Left hindlimb (tissue), 1 donor: ENCODE measurements around the gene FOXF1.

Source experiments
- DNase-seq: peaks from one replicate; pipeline ENCODE4 v3.0.0-alpha.2; 2018

Gene FOXF1

DNA sequence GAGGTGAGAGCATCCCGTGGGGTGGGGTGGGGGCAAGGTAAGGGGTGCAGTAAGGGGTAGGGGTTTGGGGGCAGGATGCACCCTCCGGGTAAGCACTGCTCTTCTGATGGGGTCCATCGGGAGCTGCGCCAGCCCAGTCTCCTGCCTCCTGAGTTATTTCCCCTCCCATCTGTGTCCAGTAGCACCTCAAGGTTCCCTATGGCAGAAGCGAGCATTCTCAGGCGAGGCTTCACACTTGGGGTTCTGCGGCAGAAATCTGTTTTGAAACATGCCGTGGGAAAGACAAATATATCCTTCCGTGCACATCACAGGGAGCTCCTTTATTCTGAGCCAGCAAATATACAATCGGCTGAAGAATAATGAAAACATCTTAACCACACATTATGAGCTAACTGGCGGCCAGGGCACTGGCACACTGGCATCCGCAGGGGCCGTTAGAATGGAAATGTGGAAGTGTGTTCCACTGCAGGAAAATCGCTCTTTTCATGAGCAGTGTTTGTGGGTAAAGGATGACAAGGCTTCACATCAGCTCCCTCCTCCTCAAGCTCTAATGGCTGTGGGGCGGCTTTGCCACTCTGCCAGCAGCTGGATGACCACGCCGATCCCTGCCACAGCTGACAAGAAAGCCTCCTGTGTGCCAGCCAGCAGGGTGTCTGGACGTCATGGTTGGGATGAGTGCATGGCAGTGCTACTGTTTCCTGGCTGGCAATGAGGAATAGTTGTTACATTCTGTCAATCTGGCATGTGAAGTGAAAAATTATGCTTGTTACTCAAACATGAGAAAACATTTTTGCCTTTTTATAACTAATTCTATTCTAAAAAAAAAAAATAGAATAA is 24.7 kb downstream of the FOXF1 start:
- peak; percentile 17 for DNase-seq

DNA sequence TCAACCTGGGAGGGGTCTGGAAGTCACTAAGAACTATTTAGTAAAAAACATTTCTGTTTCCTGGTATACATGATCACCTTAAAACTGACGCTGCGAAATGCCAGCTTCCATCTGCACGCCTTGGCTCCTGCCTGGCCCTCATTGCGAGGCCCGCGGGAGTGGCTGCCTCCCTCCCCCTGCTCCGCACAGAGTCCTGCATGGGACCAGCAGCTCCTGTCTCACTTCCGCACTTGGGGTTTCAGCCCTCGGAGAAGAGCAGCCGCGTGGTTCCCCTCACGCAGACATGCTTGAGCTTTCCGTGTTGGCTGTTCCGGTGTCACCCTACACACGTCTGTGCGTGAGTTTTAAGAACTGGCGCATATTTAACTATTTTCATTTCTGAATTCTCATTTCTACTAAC is 26.3 kb downstream of the FOXF1 start:
- peak; percentile 15 for DNase-seq

DNA sequence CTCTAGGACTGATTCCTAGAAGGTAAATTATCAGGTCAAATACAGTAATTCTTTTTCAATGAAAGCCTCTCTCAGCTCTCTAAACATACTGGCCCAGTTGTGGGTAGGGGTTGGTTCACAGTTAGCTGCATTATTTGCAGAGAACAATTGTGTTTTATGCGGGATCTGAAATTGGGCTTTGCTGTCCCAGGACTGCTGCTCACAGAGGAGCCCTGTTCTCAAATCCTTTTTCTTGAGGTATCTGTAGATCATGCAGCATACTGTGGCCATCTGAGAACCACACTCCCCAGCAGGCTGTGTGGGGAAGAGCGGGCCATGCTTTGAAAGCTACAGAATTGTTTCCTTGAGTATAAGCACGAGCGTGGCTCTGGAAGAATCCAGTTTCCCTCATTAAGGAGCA is 27.2 kb downstream of the FOXF1 start:
- DNase-seq = no peak

DNA sequence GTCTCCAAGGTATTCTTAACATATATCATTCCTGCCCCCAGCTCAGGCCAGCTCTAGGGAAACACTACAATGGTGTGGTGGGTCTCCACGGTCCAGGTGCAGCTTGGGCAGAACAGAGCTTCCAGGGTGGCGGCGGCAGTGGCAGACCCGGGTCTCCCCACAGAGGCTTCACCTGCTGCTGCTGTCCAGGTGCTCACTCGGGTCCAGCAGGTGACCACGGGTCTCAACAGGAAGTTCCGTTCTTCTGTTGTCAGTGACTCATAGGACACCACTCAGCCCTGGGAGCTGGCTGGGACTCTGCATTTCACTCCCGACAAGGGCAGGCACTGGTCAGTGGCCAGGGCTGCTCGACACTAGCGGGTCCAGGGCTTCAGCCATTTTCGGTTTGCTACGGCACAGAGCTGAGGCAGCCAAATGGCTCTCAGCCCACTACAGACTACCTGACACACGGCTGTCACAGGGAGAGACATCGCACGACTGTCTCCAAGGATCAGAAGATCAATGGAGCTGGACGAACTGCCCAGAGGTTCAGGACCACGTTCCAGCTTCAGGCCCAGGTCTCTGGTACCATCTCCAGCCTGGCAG is 28.0 kb downstream of the FOXF1 start:
- peak; percentile 10 for DNase-seq

DNA sequence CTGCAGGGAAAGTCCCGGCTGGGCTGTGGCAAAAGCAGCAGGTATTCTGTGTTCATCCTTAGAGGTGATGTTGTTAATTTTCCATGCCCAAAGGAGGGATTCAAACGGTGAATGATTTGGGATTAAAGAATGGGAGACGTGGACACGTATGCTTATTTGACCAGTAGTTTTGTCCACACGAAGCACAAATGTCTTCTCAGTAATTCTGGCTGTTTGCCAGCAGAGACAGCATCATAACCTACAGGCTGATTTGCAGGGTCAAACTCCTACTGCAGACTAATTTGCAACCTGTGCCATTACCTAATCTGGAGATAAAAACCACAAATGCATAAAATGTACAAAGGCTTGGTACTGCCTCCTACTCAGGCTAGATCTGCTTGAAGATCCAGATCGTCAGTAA is 30.6 kb downstream of the FOXF1 start:
- DNase-seq = no peak

DNA sequence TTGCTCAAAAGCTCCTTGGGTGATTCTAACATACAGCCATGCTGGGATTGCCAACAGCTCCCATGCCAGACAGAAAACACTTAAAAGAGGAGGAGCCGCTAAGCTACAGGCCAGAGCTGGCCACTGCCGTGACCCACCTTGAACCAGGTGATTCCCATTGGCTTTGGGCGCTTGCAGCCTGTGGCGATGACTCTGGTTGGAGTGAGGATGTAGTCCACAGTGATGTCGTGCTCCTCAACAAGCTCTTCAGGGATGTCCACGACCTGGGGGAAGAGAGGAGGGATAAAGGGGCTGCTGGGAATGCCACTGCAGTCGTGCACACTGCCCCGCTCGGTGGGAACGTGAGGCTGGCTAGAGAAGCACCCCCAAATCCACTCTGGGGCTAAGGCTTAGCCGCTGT is 31.2 kb downstream of the FOXF1 start:
- peak; percentile 20 for DNase-seq

DNA sequence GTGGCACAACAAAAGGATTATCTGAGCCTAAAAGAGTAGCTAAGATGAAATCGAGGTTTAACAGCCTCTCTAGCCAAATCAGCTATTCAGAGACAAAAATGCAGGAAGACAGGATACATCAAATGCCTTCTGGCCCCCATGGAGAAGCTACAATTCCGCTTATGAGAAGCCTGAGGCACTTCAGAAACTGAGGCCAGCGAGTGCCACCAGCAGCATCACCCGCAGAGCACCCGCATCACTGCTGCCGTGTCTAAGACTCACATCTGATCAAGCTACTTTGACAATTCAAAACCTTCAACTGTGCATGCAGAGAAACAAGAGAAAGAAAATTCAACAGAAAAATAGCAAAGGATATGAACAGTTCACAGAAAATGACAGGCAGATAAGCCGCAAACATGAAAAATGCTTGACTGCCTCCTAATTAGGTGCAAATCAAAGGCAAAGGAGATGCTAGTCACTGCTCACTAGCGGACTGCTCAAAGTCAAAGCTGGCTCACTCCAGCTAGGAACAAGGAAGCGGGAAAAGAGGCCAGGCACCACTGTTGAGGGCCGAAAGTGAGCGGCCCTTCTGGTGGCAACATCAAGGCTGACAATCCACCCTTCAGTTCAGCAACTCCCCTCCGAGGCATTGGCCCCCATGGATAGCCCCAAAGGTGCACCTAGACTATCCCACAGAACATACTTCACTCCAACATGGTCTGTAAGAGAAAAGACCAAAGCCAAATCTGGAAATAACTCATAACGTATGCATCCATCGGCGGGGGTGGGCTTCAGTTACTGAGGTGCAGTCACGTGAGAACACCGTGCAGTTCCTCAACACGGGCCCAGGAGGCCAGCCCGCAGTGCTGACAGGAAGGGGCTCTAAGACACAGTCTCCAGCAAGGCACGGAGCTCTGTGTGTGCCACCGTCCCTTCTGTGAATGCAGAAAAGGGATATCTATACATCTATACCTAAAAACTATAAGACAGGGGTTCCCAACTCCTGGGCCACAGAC is 32.7 kb downstream of the FOXF1 start:
- peak; percentile 9 for DNase-seq

DNA sequence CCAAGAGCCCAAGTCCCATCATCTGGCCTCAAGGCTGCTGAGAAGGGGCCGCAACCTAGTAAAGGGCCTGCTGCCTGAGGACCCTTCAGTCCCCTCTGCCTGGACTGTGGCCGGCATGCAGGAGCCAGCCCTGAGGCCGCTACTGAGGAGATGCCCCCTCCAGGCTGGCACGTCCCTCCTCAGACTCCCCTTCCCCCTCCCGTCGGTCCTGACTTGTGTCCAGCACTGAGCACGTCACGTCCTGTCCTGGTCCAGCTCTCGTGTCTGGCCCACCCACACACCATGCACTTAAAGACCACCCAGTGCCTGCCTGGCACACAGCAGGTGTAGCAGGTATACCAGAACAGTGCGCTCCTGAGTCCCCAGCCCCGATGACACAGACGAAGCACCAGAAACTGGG is 35.2 kb downstream of the FOXF1 start:
- peak; percentile 16 for DNase-seq

DNA sequence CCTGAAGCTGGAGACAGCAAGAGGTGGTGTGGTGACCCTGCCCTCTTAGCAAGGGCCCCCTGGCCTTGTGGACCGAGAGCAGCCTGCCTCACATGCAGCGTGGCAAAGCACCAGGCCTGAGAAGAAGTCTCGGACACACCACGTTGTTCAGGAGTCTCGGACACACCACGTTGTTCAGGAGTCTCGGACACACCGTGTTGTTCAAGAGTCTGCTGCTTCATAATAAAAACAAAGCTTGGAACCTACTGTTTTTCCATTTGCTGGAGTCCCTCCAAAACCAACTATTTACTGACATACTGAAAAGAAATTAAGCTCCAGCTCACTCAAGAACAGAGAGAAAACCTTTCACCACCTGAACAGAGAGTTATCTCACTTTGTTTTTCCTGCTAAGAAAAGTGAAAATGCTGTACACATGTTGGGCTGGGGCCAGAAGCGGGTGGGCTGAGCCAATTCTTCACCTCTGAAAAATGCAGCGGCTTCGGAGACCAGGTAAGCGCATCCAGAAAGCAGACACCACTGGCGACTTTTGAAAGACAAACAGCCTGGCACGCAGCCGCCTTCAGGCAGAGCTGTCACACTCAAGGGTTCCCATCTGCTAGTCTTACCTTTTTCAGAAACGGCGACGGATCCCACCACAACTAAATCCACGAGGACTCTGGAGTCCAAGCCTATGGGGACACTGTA is 35.8 kb downstream of the FOXF1 start:
- DNase-seq = peak; percentile 16

DNA sequence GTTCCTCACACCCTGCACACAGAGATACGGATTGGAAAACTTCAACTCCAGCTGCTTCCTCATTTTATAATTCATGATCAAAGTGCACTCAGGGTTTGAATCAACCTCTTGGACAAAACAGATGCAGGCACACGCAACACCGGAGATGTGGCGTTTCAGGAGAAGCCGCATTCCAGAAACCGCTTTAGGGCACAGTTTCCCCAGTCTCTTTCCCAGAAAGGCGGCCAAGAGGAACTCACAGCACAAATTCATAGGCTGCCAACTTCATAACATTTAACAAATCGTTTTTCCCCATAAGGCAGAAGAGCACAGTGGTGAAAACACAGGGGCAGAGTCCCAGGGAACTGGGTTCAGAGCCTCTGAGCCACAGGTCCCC is 36.3 kb downstream of the FOXF1 start:
- DNase-seq = no peak

DNA sequence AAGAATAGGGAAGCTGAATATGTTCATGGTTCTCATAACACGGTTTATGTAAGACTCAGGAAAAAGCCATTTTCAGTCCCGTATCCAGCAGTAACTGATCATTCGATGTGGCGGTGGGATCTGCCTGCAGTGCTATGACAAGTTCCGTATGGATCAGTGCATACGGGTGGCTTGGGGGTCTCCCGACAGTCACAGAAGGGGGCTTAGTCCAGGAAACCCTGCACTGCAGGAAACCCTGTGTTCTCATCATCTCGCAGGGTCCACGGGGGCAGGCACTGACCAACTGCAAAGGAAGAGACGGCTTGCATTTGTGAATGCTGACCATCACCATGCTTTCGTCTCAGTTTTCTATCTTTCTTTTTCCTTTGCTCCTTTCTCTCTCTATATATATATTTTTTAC is 37.0 kb downstream of the FOXF1 start:
- DNase-seq = peak; percentile 3

DNA sequence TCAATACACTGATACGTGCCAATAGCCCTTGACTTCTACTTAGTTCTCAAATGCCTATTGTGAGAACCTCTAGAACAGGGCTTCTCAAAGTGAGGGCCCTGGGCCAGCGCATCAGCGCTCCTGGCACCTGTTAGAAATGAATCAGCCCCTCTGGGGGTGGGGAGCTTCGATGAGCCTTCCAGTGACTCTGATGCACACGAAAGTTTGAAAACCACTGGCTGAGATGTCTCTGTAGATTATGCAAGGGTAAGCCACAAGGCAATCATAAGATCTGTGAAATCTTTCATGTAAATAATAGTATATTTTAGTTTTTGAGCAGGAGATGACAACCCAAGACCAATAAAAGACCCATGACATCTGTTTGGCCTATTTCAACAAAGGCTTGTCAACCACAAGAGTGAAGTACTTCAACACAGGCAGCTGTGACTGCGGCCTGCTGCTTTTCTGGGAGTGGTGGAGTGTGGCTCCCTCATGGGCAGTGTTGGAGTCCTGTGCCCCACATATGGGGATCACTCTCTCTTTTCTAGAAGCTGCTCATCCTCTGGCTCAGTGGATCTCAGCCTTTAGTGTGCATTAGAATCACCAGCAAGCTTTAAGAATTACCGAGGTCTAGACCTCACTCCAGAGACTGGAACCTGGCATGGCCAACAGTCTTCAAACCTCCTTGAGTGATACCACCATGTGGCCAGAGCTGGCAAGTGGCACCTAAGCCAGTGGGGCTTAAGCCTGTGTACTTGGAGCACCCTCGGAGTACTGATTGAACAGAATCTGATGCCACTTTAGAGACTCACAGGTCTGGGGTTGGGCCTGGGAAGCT is 39.0 kb downstream of the FOXF1 start:
- DNase-seq = peak; percentile 4

DNA sequence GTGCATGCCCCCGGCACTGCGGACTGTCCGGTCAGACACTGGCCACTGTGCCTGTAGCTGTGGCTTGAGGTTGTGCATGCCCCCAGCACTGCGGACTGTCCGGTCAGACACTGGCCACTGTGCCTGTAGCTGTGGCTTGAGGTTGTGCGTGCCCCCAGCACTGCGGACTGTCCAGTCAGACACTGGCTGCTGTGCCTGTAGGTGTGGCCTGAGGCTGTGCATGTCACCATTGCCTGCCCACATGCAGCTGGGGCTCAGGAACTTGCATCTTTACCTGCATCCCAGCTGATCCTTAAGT is 39.5 kb downstream of the FOXF1 start:
- no peak for DNase-seq

DNA sequence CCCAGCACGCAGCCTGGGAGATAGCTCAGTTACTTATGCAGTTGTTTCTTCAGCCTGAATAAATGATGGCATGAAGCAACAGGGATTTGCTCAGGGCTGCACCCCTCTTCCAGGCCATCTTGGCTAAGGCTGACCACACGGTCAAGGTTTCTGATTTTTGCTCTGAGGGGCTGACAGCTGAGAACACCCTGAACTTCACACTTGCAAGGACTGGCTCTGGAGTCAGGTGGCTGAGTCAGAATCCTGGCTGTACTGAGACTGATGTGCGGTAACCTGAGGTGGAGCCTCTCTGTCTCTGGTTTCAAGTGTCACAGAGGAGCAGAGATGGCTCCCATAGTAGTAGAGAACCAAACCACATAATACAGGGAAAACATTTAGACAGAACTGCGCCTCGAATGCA is 40.0 kb downstream of the FOXF1 start:
- DNase-seq = no peak

DNA sequence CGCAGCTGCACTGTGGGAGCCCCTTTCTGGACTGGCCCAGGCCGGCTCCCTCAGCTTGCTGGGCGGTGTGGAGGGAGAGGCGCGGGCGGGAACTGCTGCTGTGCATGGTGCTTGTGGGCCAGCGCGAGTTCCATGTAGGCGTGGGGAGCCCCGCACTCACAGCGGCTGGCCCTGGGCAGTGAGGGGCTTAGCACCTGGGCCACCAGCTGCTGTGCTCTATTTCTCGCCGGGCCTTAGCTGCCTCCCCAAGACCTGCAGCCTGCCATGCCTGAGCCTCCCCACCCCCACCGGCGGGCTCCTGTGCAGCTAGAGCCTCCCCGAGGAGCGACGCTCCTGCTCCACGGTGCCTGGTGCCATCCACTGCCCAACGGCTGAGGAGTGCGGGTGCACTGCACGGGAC is 43.0 kb downstream of the FOXF1 start:
- peak; percentile 31 for DNase-seq

DNA sequence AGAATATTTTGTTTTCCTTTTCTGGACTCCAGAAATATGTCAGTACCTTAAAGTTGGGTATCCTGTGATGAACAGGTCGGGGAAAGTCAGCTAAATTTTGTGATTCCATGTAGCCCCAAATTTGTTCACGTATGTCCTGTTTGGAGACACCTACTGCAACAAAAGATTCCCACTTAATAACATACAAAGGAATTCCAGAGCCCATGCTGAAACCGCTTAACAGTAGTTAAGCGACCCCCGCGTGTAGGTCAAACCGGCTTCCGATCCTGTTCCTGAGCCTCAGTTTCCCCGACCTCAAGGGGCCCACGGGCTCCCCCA is 44.2 kb downstream of the FOXF1 start:
- DNase-seq = no peak

DNA sequence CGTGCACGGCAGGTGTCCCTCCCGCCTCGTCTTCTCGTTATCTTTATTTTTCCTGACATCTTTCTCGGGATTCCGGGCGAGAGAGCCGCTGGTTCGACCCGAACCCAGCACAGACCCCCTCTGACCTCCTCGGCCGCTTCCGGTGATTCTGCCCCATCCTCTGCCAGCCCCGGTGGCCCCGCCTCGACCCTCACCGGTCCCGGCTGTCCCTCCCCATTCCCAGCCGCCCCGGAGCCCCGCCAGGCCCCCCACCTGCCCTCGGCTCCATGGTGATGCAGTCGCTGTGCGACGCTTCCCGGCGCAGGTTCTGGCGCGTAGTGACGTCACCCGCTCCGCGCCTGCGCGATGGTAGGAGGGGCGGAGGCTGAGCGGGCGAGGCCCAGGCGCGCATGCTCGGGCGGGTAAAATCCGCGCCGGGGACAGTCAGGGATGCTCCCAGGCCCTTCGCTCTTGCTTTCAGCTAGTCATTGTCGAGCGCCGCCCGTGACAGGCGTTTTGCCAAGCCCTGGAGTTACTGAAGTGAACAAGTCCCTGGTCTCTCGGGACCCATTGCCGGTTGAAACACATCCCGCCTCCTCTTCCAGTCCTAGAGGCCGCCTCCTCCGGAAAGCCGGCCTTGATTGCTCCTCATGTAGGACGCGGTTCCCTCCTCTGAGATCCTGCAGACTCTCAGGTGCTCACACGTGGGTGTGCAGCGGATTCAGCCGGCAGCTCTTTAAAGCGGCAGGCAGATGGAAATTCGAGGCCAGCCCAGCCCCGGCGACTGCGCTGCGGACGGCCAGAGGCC is 44.8 kb downstream of the FOXF1 start, which contains the start of gene MTHFSD:
TSS of gene MTHFSD (minus strand) at position 319 of the 787 bp plus-strand sequence. CDS start at position 268, 51 bp downstream.
- DNase-seq = peak; percentile 96

DNA sequence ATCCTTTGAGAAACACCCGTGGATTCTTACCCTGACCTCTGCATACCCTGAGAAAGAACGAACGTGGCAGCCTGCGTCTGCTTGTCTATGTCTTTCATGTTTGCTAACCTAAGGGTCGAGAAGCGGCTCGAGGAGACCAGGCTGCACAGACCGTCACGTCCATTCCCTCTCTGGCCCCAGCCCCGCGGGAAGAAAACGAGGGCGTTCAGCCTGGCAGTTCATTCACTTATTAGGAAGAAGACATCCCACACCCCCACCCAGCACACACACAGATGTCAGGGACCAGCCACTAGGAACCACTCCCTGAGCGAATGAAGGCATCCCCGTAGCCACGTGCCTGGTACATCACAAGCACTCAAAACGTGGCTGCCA is 45.4 kb downstream of the FOXF1 start:
- DNase-seq = peak; percentile 31

DNA sequence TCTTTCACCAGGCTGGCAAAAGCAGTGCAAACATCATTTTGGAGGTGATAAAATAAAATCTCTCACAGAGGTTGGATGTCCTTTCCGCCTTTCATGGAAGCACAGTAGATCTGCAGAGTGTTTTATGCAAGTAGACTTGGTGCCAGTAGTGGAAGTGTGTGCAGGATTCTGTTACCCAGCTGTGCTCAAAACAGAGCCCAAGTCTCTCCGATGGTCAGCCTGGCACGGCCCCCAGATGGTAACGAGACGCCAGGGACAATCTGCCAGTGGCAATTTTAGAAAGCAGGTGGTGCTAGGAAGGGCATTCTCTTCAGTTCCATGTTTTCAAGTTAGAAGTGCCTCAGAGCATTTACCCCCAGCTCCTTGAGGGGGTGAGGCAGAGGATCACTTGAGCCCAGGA is 46.2 kb downstream of the FOXF1 start:
- DNase-seq = no peak

DNA sequence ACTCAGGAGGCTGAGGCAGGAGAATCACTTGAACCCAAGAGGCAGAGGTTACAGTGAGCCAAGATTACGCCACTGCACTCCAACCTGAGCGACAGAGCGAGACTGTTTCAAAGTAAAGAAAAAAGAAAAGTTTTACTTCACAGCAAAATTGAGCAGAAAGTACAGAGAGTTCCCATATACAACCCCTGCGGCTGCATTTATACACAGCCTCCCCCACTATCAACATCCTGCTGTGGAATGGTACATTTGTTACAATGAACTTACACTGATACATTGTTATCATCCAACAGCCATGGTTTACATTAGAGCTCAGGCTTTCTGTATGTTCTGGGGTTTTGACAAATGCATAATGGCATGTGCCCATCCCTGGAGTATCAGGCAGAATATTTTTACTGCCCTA is 47.3 kb downstream of the FOXF1 start:
- DNase-seq = no peak
